ENCODE measurements around the gene TRAM2.

Gene TRAM2

DNA sequence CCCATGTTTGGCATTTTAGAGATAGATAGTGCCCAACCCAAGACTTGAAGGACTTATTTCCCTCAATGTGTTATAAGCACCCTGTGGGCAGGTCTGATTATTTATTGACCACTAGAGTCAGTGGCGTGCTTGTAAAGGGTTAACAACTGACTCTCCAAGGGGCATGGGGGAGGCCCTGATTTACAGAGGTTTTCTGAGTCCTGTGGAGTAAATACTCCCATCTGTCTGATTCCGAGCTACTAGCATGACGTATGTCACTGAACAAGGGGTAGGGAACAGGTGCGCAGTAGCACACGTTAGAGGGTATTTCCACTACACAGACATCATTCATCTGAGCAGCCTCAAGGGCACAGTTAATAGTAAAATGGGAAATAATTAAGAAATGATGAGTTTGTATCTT lies 17.4 kb upstream of the TRAM2 start:
- DNase-seq = no peak

DNA sequence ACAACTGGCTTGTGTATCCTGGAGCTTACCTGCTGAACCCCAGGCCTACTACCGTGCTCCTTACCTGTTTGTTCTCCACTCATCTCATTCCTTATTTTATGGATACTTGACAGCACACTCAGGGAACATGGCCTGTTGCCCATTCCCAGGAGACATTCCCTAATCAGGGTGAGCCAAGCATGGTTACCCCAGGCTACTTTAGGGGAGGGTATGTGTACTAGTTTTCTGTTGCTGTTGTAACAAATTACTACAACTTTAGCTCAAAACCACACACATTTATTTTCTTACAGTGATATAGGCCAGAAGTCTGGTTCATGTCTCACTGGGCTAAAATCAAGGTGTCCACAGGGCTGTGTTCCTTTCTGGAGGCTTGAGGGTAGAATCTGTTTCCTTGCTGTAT lies 15.0 kb upstream of the TRAM2 start:
- DNase-seq = no peak

DNA sequence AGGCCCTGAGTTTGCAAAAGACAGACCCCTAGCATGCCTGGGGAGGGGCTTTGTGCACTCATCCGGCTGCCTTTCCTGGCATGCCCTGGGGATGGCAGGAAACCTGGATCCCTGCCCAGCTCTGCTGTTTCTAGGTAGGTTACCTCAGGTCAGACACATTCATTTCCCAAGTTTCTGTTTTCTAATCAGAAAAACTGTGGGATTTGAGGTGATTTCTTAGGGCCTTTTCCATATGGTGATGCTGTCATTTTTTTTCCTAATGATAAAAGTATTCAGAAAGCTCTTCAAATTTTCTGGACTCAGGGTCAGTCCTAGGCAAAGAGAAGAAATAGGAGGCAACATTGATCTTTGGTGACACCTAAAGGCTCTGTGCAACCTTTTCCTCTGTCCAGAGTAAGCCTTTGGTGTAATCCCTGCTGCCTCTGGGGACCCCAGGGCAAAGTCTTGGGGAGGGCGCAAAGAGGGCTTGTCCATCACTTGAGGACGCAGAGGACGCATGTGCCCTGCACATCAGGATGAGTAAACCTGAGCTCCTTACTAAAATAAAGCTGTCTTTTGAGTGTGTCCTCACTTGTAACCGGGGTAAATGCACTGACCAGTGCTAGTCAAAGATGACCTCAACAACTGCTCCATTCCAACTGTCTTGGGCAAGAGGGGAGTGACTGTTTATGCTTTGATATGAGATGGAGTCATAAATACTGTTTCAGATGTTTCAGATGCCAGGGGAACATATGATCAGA lies 13.5 kb upstream of the TRAM2 start:
- no peak for DNase-seq

DNA sequence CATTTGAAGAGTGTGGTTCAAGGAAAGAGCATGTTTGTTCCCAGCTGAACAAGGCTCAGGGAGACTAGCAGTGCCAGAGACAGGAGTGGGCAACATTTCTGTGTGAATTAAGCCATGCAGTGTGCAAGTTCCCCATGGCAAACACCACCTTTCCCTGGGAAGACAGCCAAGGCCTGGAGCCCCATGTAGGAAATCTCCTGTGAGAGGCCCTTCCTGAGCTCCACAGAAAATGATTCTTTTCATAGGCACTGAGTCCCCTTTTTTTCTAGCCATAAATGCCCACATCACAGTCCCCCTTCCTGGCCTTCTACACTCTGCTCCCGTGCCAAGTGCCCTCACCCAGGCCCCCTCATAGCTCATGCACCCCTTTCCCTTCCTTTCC lies 11.8 kb upstream of the TRAM2 start:
- DNase-seq = no peak

DNA sequence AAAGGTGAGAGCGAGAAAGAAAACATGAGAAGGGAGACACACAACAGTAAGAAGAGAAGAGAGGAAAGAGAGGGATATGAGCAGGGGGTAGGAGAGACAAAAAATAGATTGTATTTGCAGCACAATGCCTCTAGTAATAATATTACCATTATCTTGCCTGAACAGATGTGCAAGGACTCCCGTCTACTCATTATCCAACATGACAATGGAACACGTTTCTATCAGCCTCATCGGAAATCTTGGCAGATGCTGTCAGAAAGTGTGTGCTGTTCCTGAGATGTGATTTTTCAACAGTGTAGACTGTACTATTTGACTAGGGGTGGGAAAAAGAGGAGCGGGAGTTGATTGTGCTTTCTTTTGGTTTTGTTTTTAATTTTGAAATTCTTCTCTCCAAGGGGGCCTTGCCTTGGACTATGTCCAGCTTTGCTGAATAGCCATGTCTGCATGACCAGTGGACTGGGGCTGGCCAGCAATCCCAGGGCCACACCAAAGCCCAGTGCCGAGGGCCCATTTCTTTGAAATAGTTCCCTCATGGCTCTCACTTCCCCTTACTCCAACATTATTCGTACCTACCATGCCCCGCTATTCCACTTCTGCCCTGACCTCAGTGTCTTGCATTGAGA lies 11.3 kb upstream of the TRAM2 start:
- no peak for DNase-seq

DNA sequence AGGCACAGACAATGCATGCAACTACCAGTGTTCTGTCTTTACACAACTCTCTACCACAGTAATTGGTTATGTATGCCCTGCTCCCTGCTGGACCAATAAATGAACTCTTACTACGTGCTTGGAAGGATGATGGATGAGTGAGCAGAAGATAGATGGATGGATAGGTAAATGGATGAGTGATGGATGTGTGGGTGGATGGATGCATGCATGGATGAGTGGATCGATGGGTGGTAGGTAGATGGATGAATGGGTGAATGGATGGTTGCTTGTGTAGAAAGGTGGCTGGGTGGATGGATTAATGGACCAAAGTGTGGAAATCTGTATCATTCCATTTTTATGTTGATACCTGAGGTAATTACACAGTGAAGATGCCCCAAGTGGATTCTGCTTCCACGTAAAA lies 10.1 kb upstream of the TRAM2 start:
- DNase-seq = no peak

DNA sequence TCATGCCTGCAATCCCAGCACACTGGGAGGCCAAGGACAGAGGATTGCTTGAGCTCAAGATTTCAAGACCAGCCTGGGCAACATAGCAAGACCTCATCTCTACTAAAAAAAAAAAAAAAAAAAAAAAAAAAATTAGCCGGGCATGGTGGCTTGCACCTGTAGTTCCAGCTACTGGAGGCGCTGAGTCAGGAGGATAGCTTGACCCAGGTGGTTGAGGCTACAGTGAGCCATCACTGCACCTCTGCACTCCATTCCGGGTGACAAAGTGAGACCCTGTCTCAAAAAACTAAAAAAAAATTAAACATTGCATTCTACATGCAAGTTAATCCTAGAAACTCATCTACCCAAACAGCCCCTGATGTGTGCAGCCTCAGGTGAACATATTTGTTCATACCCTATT lies 7.3 kb upstream of the TRAM2 start:
- DNase-seq = no peak

DNA sequence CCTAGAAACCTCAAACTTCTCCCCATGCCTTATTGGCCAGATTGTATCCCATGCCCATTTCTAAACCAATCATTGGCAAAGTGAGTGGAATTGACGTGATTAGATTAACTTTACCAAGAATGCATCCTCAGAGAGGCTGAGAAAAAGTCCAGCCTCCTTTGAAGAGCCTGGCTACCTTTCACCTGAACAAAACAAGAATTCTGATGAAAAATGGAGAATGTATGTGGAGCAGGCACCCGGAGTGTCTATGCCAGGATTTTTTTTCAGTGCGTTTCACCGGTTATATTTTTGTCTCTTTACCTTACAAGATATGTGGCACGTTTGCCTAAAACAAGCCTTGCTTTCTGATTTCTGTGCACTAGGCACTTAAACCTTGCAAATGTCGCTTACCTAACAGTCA lies 6.1 kb upstream of the TRAM2 start:
- DNase-seq = no peak

DNA sequence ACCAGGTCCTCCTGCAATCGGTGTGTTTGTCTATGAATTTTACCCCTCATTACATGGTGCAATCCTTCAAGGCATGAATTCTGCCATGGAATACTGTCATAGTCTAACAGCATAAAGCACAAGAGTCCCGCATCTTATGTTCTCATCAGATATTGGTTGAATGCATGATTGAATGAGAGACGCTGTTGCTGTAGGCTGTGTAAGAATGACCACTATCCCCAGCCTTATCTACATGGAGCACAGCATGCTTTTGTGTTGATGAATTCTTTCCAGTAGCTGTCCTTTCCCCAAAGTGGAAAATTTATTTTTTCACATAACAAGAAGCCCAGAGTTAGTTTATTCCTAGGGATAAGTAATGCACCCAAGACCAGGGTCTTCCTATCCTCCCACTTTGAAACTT lies 5.6 kb upstream of the TRAM2 start:
- DNase-seq = no peak

DNA sequence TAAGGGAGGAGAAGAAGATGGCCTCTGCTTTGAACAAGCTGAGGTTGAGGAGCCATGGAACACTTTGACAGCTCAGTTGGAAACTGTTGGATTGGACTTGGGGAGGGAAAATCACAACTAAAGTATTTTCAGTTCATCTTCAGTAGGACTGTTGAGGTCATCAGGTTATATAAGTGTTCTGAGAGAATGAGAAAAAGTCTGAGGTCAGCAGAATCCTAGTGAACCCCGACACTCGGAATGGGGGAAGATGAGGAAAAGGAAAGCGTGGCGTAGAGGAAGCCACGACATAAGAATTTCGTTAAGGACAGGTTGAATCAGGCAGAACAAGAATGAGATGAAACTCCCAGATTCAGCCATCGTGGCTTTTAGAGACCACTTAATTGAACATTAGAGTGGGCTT lies 4.0 kb upstream of the TRAM2 start:
- DNase-seq = no peak

DNA sequence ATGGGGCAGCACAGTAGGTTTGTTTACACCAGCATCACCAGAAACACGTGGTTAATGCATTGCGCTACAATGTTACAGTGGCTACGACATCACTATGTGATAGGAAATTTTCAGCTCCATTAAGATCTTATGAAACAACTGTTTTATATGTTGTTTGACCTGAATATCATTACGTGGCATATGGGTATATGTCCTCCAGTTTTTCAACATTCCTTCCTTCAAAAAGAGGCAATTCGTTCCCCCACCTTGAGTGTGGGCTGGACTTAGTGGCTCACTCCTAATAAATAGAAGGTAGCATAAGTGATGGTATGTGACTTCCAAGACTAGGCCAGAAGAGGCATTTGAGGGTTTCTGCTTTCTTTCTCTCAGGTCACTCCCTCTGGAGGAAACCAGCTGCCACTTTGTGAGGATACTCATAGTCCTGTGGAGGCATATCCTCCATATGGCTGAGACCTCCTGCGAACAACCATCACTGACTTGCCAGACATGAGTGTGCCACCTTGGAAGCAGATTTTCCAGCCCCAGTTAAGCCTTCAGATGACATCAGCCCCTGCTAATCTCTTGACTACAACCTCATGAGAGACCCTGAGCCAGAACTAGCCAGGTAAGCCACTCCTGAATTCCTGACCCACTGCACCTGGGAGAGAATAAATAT lies 2.3 kb upstream of the TRAM2 start:
- DNase-seq = no peak

DNA sequence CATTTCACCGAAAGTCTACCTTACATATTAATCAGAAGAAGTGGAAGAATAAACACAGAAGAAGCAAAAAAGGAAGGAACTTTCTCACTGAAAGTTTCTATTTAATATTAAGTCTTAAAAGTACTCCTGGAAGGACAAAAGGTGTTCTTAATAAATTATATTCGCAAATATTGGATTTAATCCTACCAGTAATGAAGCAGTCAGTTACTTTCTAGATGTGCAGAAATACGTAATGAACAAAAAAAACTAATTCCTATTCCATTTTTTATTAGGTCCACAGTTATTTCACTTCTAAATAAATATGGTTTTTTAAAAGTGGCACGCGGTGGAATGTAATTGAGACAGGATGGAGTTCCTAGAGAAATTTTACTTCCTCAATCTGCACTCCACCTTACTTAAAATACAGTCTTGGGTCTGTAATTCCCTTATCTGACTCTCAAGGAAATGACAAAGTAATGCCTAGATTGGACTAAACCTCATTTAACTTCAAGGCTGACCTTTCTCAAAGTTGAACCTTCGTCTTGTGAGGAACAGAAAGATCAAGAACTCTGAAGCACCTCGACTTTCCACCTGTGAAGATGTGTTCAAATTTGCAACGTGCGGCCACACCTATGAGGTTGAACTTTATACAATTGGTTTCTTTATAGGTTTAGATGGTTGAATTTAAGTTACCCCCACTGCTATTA lies 1.1 kb upstream of the TRAM2 start:
- DNase-seq = no peak

DNA sequence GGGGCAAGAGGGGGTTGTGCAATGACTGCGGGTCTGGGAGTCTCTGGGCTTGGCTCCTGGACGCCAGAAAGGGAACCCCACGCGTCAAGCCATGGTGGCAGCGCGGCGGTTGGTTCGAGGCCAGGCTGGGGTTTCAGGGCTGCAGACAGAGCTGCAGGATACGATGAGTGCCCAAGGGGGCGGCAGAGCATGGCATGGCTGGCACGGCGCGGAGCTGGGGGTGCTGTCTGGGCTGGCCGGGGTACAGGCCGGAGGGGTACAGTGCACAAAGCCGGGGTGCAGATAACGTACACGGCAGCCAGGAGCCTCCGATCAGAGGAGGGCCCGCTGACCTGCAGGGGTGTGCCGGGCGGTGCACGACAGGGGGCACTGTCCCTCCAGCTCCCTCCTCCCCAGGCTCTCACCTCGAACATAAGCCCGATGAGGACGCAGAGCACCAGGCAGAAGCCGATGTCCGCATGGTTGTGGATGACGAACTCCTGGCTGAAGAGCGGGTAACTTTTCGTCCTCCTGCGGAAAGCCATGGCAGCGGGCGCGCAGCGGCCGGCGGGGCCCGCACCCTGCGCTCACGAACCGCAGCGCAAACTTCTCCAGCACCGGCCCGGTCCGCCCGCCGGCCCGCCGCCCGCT lies 353 bp downstream of the TRAM2 start:
- DNase-seq = peak; percentile 48 to 50

DNA sequence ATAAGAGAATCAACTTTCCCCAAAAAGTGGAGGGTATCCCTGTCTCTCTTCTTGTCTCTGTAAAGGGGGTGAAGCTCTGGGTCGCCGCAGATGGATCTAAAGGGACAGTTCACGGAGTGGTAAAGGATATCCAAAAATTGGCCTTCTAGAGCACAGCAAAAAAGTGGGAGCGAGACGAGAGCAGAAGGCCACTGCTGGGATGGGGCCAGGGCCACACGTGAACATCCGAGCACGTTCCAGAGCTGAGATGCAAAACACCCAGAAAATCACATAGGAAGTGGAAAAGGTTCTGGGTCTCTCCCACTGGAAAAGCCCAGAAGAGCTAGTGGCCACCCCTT lies 837 bp downstream of the TRAM2 start:
- DNase-seq = no peak

DNA sequence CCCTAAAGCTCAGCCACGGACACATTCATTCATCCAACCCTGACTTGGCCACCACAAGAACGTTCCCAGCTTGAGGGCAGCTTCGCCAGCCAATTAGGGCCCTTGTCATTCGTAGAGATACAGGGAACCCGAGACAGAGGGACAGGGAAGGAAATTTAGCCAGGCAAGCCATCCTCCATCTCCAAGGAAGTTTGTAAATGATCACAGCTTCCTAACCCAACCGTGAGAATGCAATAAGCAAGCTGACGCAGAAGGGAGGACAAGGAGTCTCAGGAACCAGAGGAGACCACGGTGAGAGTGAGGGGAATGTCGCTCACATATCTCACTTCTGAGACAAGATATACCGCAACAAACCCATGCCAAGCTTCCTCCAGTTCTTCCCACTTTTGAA lies 1.4 kb downstream of the TRAM2 start:
- DNase-seq = no peak

DNA sequence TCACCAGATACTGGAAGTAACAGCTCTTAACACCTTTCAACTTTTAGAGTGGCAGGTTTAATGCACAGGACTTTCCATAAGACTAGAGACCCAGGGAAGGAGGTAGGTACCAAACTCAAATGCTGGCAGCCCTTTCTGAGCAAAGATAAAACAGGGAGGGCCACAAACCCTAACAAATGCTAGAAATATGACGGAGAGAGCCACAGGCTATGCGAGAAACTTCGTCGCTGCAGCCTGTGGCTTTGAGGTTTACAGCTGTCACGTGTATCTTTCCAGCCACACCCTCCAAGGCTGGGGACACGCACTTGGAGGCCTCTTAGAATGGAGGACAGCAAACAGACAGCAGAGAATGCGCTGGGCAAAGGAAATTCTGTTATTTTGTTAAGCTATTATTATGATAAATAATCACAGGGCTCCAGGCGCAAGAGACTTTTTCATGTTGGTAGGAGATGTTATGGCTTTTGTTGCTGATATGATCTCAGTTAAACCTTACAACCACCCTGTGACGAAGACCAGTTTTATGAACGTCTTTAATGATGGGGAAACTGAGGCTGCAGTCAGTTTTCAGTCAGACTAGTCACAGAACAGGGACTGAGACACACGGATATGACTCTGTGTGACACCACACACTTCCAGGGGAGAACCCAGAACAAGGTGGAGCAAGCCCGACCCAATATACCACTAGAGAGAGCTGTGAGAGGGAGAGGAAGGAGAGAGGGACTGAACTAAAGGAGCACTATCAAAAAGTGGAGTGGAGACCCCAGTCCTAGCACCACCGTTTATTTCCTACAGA lies 2.0 kb downstream of the TRAM2 start:
- DNase-seq = peak; percentile 31 to 44

DNA sequence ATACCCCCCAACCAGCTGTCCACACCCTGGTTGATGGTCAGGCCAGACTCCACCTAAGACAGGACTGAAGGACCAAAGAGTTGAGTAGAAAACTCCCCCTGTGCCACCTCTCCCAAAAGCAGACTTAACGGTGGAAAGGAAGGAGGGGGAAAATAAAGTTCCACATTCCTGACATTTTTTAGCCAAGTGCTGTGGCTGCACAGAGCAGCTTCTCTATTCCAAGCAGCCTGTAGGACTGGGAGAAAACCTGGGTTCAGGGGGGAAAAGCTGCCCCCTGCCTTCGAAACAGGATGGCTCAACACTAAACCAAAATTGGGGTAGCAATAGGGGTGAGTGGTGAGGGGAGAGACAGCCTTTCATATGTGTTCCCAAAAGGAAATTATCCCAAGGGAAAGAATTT lies 3.6 kb downstream of the TRAM2 start:
- no peak for DNase-seq

DNA sequence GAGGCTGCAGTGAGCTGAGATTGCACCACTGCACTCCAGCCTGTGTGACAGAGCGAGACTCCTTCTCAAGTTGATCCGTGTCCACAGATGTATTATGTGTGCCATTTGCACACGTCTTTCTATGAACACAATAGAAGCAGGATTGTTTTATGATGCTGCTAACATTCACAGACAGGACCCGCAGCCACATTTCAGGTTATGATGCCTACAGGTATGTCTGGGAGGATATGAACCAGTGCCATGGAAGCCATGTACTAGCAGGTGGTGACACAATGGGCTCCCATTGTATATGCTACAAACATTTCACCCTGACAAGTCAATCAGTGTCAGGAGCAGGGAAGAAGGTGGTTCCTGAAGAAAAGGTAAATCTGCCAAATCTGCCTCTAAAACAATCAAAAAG lies 4.3 kb downstream of the TRAM2 start:
- DNase-seq = no peak

DNA sequence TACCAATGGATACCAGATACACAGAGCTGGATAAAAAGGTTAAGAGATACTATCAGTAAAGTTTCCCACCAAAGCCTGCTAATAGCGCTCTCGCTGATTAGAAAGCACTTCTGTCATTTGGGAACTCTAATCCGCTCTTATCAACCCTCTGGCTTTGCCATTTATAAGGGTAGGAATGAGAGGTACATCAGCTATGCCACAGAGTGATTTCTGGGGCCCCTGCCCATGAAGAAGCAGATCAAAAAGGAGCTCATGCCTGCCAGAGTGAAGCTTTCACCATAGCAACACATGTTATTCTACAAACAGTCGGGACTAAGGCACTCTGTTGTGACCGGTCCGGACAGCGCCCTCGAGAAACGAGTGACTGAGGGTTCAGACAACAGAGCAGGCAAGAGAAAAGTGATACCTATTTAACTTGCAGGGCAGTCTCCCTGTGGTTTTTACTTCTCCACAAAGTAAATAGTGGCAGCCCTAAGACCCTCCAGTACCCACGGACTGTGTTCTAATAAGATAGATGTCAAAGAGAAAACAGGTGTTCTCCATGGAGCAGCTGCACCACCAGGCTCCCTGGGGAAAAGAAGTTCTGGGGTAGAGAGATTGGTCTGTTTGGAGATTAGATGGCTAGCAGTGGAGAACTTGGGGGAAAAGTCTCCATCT lies 5.6 kb downstream of the TRAM2 start:
- DNase-seq = no peak

DNA sequence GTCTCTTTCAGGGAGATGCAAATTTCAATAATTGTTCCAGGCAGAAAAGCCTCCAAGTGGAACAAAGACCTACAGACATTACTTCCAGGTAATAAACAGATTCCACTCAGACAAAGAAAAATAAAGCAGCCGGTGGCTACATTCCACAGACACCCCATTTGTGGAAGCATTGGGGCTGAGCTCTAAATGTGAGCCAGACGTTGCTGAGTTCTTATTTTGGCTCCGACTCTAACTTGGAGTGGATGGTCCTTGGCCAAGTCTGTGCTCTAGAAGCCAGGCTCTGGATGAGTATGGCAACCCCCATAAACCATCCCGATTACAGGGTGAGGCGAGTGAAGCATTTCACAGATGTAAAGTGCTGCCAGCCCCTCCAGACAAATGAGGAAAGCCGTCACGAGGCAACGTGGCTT lies 6.6 kb downstream of the TRAM2 start:
- DNase-seq = no peak

DNA sequence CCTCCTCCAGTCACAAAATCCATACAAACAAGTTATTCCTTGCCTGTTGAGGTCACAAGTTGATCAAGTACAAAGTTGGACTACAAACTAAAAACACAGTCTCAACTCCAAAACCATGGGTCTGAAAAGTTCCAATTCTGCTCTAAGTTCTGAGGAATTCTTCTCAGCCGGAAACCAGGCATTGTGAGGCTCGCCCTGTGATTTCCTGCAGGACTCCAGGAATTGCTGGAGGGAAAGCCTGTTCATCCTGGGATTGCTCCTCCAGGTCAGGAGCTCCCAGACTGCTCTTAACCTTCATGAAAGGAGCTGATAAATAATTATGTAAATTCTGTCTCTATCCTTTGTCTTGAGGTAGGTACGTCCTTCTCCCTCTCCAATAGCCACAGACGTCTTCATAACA lies 8.5 kb downstream of the TRAM2 start:
- no peak for DNase-seq

DNA sequence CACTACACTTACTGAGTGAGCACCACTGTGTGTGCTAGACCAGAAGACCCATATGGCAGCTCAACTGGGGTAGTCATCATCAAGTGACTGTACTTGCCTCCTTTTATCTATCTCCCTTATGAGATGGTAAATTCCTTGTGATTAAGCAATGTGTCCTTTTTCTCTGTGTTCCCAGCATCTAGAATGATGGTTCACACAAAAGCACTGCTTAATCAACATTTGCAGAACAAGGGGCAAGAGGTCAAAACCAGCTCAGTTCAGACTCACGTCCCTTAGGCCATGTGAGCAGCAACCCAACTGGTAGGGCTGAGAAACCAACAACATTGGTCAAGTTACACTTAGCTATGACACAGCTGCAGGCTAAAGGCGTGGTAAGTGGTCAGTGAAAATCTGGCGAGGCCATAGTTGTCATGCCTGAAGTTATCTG lies 10.0 kb downstream of the TRAM2 start:
- no peak for DNase-seq

Data from activated CD4-positive, alpha-beta T cell treated with anti-CD3 and anti-CD28 coated beads for 4 hours (primary cell).